Keratinocyte (primary cell): ENCODE data around the gene FAT2.

ENCODE experiments used
- CTCF ChIP-seq, 3 experiments: IDR thresholded peaks in 1 of 3; conservative IDR thresholded peaks in 1 of 3; optimal IDR thresholded peaks in 1 of 3; 2 replicates in 2 of 3; 3 replicates in 1 of 3; pipeline versions ENCODE3 to v1.5.1; 2011; ENCODE audit warnings: low read length in 3 of 3, mild to moderate bottlenecking in 3 of 3, moderate library complexity in 2 of 3, control low read depth in 1 of 3, inconsistent platforms in 1 of 3; ENCODE audit not compliant: insufficient read depth in 2 of 3; ENCODE audit errors: extremely low read depth in 1 of 3
- EZH2 ChIP-seq: IDR thresholded peaks from one replicate; pipeline ENCODE4 v1.6.1; 2012; ENCODE audit warnings: inconsistent platforms, mild to moderate bottlenecking, low read length, moderate library complexity

DNA sequence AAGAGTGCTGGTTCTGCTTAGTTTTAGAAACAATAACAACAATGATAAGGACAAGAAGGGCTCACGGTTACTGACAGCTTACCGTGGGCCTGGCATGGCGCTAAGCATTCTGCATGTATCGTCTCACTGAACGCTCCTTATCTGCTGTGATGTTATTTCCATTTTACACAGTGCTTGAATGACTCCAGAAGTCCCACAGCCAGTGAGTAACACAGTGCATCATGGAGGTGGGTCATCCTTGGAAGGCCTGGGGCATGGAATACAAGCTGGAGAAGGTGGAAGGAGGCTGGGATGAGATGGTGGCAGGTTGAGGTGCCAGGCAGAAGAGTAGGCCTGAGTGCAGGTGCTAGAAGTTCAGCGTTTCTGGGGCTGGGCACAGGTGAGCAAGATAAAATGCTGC is 36.5 kb upstream of the FAT2 start:
- TF ChIP-seq CTCF (optimal IDR thresholded peaks at IDR 0.05 in 1 of 3, IDR thresholded peaks at IDR 0.05 in 1 of 3, conservative IDR thresholded peaks at IDR 0.05 in 1 of 3; ENCODE audit: extremely low read depth in 1 of 3, insufficient read depth in 2 of 3, low read length in 3 of 3) (no peak), EZH2 (no peak)
